ENCODE data around the gene C19orf38.

- TF ChIP-seq HLTF (IDR thresholded peaks at IDR 0.05) (no peak), ZFX (CRISPR knock-in tag; IDR thresholded peaks at IDR 0.05) (peak; percentile 33; the same call in 1 of the 2 replicates), BRD9 (IDR thresholded peaks at IDR 0.05; ENCODE audit: low read depth, partially characterized antibody) (no peak)
- TF ChIP-seq, protein P1, sequence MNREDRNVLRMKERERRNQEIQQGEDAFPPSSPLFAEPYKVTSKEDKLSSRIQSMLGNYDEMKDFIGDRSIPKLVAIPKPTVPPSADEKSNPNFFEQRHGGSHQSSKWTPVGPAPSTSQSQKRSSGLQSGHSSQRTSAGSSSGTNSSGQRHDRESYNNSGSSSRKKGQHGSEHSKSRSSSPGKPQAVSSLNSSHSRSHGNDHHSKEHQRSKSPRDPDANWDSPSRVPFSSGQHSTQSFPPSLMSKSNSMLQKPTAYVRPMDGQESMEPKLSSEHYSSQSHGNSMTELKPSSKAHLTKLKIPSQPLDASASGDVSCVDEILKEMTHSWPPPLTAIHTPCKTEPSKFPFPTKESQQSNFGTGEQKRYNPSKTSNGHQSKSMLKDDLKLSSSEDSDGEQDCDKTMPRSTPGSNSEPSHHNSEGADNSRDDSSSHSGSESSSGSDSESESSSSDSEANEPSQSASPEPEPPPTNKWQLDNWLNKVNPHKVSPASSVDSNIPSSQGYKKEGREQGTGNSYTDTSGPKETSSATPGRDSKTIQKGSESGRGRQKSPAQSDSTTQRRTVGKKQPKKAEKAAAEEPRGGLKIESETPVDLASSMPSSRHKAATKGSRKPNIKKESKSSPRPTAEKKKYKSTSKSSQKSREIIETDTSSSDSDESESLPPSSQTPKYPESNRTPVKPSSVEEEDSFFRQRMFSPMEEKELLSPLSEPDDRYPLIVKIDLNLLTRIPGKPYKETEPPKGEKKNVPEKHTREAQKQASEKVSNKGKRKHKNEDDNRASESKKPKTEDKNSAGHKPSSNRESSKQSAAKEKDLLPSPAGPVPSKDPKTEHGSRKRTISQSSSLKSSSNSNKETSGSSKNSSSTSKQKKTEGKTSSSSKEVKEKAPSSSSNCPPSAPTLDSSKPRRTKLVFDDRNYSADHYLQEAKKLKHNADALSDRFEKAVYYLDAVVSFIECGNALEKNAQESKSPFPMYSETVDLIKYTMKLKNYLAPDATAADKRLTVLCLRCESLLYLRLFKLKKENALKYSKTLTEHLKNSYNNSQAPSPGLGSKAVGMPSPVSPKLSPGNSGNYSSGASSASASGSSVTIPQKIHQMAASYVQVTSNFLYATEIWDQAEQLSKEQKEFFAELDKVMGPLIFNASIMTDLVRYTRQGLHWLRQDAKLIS (CRISPR knock-in tag; IDR thresholded peaks at IDR 0.05): no peak
Measured at GRCh38 chr19:10863107-10863717, 15.0 kb downstream of the C19orf38 start.

All from K562 (cell line).